ENCODE measurements around the gene MMEL1.

MMEL1 gene

GRCh38 chr1:2590233-2591141 is 42.3 kb downstream of the MMEL1 start:
- H3K27ac ChIP-seq, result no peak overlapping the region
- no peak for TF ChIP-seq CTCF (conservative IDR thresholded peaks at IDR 0.05)
- TF ChIP-seq ZFX (IDR thresholded peaks at IDR 0.05), result no peak

- TF ChIP-seq ZFX (IDR thresholded peaks at IDR 0.05), result no peak
- TF ChIP-seq CTCF (conservative IDR thresholded peaks at IDR 0.05), result no peak
- no peak overlapping the region for H3K27ac ChIP-seq
These were observed 43.2 kb downstream of the MMEL1 start for GRCh38 chr1:2589431-2590232.

GRCh38 chr1:2588661-2589430 is 44.0 kb downstream of the MMEL1 start:
- TF ChIP-seq CTCF (conservative IDR thresholded peaks at IDR 0.05), result no peak
- TF ChIP-seq ZFX (IDR thresholded peaks at IDR 0.05), result no peak
- no peak overlapping the region for H3K27ac ChIP-seq

GRCh38 chr1:2587860-2588571 is 44.8 kb downstream of the MMEL1 start:
- TF ChIP-seq CTCF (conservative IDR thresholded peaks at IDR 0.05) (no peak), ZFX (IDR thresholded peaks at IDR 0.05) (no peak)

GRCh38 chr1:2587071-2587859 is 45.6 kb downstream of the MMEL1 start:
- H3K27ac ChIP-seq, result peak overlapping the region; percentile 83
- TF ChIP-seq CTCF (conservative IDR thresholded peaks at IDR 0.05) (no peak), ZFX (IDR thresholded peaks at IDR 0.05) (peak; percentile 61; the same call in 1 of the 2 replicates)

More at GRCh38 chr1:2587860-2588571, 44.8 kb downstream of the MMEL1 start:
- peak overlapping the region; percentile 83; the same call in 1 of the 2 replicates for H3K27ac ChIP-seq

Measured in C4-2B (cell line).